Measurements from ENCODE around the gene SASH1. TPM values are rescaled to one million over a fixed set of nuclear protein-coding genes. Genes with fewer than 3 reads are reported as not detected.

Gene SASH1
- total RNA-seq, 1 donor from 2014 or later, result 108 TPM

GRCh38 chr6:148401571-148401970 is 58.9 kb downstream of the SASH1 start:
- Histone ChIP-seq H3K9me3 (no peaks in the 10 kb centered on the region), H3K36me3 (no peaks in the 10 kb centered on the region), H3K4me1 (peaks cover 36% of the 10 kb centered on the region), H3K4me3 (no peak overlapping the region), H3K27ac (no peak overlapping the region), H3K27me3 (no peaks in the 10 kb centered on the region)
- TF ChIP-seq CTCF (IDR thresholded peaks at IDR 0.05), result no peak
- ATAC-seq, result no peak
- intact Hi-C loops (cut with DNase I), result no loop called here
- DNase-seq, result no peak

- no peak for TF ChIP-seq CTCF (IDR thresholded peaks at IDR 0.05)
- intact Hi-C loops (cut with DNase I), result no loop called here
- no peak overlapping the region for H3K4me3 ChIP-seq
- H3K9me3 ChIP-seq, result no peaks in the 10 kb centered on the region
- H3K27me3 ChIP-seq, result no peaks in the 10 kb centered on the region
- ATAC-seq, result no peak
- peaks cover 28% of the 10 kb centered on the region for H3K4me1 ChIP-seq
- peak overlapping the region; percentile 19 for H3K27ac ChIP-seq
- DNase-seq, result no peak
- no peaks in the 10 kb centered on the region for H3K36me3 ChIP-seq
Measured at GRCh38 chr6:148404456-148405054, 61.9 kb downstream of the SASH1 start.

GRCh38 chr6:148405894-148406293 is 63.3 kb downstream of the SASH1 start:
- no peaks in the 10 kb centered on the region for H3K36me3 ChIP-seq
- no peak for DNase-seq
- peak; percentile 73 for ATAC-seq
- no peak for TF ChIP-seq CTCF (IDR thresholded peaks at IDR 0.05)
- peak overlapping the region; percentile 55 for H3K27ac ChIP-seq
- H3K4me3 ChIP-seq, result no peak overlapping the region
- H3K4me1 ChIP-seq, result peaks cover 24% of the 10 kb centered on the region
- intact Hi-C loops (cut with DNase I), result no loop called here
- no peaks in the 10 kb centered on the region for H3K27me3 ChIP-seq
- H3K9me3 ChIP-seq, result no peaks in the 10 kb centered on the region

- no peaks in the 10 kb centered on the region for H3K9me3 ChIP-seq
- no peak overlapping the region for H3K4me3 ChIP-seq
- H3K27me3 ChIP-seq, result no peaks in the 10 kb centered on the region
- peak overlapping the region; percentile 55 for H3K27ac ChIP-seq
- TF ChIP-seq CTCF (IDR thresholded peaks at IDR 0.05), result no peak
- ATAC-seq (no peak), DNase-seq (no peak)
- H3K4me1 ChIP-seq, result peaks cover 24% of the 10 kb centered on the region
- H3K36me3 ChIP-seq, result no peaks in the 10 kb centered on the region
- intact Hi-C loops (cut with DNase I), result no loop called here
Measured at GRCh38 chr6:148406579-148407371, 64.1 kb downstream of the SASH1 start.

GRCh38 chr6:148407372-148407771 is 64.7 kb downstream of the SASH1 start:
- Histone ChIP-seq H3K4me3 (no peak overlapping the region), H3K36me3 (no peaks in the 10 kb centered on the region), H3K4me1 (peaks cover 24% of the 10 kb centered on the region), H3K27me3 (no peaks in the 10 kb centered on the region), H3K9me3 (no peaks in the 10 kb centered on the region), H3K27ac (peak overlapping the region; percentile 55)
- peak; percentile 52 for ATAC-seq
- intact Hi-C loops (cut with DNase I), result no loop called here
- DNase-seq, result no peak
- TF ChIP-seq CTCF (IDR thresholded peaks at IDR 0.05), result no peak

Data from upper lobe of right lung (tissue), 1 donor.